Jurkat, Clone E6-1 (cell line): ENCODE data around the gene NKIRAS1. TPM values are rescaled to one million over a fixed set of nuclear protein-coding genes. Genes with fewer than 3 reads are reported as not detected.

Experiments used
- DNase-seq: peaks from one replicate; pipeline ENCODE4 v3.0.0-alpha.2; 2011; ENCODE audit warnings: low read depth, low spot score
- H3K4me3 ChIP-seq: 2 replicates; pipeline ENCODE4 v1.5.1; 2011; ENCODE audit warnings: mild to moderate bottlenecking, low read length, control low read depth, moderate library complexity
- polyA plus RNA-seq: library from polyadenylated mRNA; unstranded; fragments of >200 nt; gene quantifications from one replicate; pipeline ENCODE4 v1.2.1, GENCODE V29; 2012; ENCODE audit warnings: missing spikeins; ENCODE audit not compliant: insufficient read length, insufficient read depth

The NKIRAS1 gene
- 8.1 TPM for polyA plus RNA-seq

GRCh38 chr3:23916886-23917678 is at the start of gene NKIRAS1, which contains the start of gene RPL15:
Gene NKIRAS1 (minus strand): TSS chr3:23916990. CDS start chr3:23910904, 6,086 bp downstream.
Gene RPL15 (plus strand): TSS chr3:23917132. CDS start chr3:23917860, 728 bp downstream.
- H3K4me3 ChIP-seq: peak within 1 kb of the TSS; percentile 92
- peak; percentile 95 for DNase-seq

- no peak overlapping the region for H3K4me3 ChIP-seq
- no peak for DNase-seq
Measured at GRCh38 chr3:23966328-23966727, 49.5 kb upstream of the NKIRAS1 start.

- no peak overlapping the region for H3K4me3 ChIP-seq
- DNase-seq: no peak
Measured at GRCh38 chr3:23964537-23965235, 47.9 kb upstream of the NKIRAS1 start.

- no peak overlapping the region for H3K4me3 ChIP-seq
- DNase-seq: no peak
Measured at GRCh38 chr3:23961913-23962312, 45.1 kb upstream of the NKIRAS1 start.

- DNase-seq: no peak
- H3K4me3 ChIP-seq: no peak overlapping the region
Measured at GRCh38 chr3:23961066-23961465, 44.3 kb upstream of the NKIRAS1 start.

GRCh38 chr3:23960649-23961048 is 43.9 kb upstream of the NKIRAS1 start:
- no peak for DNase-seq
- no peak overlapping the region for H3K4me3 ChIP-seq

- no peak overlapping the region for H3K4me3 ChIP-seq
- no peak for DNase-seq
Measured at GRCh38 chr3:23959135-23959900, 42.5 kb upstream of the NKIRAS1 start.

GRCh38 chr3:23956701-23957100 is 39.9 kb upstream of the NKIRAS1 start:
- H3K4me3 ChIP-seq: no peak overlapping the region
- DNase-seq: no peak

GRCh38 chr3:23954144-23954543 is 37.4 kb upstream of the NKIRAS1 start:
- no peak for DNase-seq
- H3K4me3 ChIP-seq: no peak overlapping the region

- DNase-seq: no peak
- no peak overlapping the region for H3K4me3 ChIP-seq
Measured at GRCh38 chr3:23953523-23953922, 36.7 kb upstream of the NKIRAS1 start.

GRCh38 chr3:23952646-23953045 is 35.9 kb upstream of the NKIRAS1 start:
- DNase-seq: peak; percentile 37
- H3K4me3 ChIP-seq: no peak overlapping the region

- DNase-seq: no peak
- no peak overlapping the region for H3K4me3 ChIP-seq
Measured at GRCh38 chr3:23950293-23950692, 33.5 kb upstream of the NKIRAS1 start.

- no peak overlapping the region for H3K4me3 ChIP-seq
- no peak for DNase-seq
Measured at GRCh38 chr3:23949784-23950183, 33.0 kb upstream of the NKIRAS1 start.

- DNase-seq: no peak
Measured at GRCh38 chr3:23948761-23949160, 32.0 kb upstream of the NKIRAS1 start.

GRCh38 chr3:23945913-23946687 is 29.3 kb upstream of the NKIRAS1 start:
- H3K4me3 ChIP-seq: peak overlapping the region; percentile 82
- peak; percentile 87 for DNase-seq

More at GRCh38 chr3:23948761-23949160, 32.0 kb upstream of the NKIRAS1 start:
- H3K4me3 ChIP-seq: no peak overlapping the region

- H3K4me3 ChIP-seq: peak overlapping the region; percentile 67
- no peak for DNase-seq
Measured at GRCh38 chr3:23945663-23945912, 28.8 kb upstream of the NKIRAS1 start.

GRCh38 chr3:23944861-23945662 is 28.3 kb upstream of the NKIRAS1 start, which contains the start of gene NR1D2:
Gene NR1D2 (plus strand): TSS chr3:23945286. CDS start chr3:23945579, 293 bp downstream.
- DNase-seq: peak; percentile 55
- peak within 1 kb of the TSS; percentile 82 for H3K4me3 ChIP-seq
